NK-92 (cell line): ENCODE measurements around the gene METTL27.
"Not testable (repeated sequence)": the region's sequence is repeated elsewhere in the genome, so short reads cannot be mapped to it uniquely, and the experiment has no call there.

Experiments
- DNase-seq: peaks from one replicate; lab custom pipeline; 2025; ENCODE audit not compliant: unreplicated experiment; lab: John Stamatoyannopoulos, UW

METTL27 gene

DNA sequence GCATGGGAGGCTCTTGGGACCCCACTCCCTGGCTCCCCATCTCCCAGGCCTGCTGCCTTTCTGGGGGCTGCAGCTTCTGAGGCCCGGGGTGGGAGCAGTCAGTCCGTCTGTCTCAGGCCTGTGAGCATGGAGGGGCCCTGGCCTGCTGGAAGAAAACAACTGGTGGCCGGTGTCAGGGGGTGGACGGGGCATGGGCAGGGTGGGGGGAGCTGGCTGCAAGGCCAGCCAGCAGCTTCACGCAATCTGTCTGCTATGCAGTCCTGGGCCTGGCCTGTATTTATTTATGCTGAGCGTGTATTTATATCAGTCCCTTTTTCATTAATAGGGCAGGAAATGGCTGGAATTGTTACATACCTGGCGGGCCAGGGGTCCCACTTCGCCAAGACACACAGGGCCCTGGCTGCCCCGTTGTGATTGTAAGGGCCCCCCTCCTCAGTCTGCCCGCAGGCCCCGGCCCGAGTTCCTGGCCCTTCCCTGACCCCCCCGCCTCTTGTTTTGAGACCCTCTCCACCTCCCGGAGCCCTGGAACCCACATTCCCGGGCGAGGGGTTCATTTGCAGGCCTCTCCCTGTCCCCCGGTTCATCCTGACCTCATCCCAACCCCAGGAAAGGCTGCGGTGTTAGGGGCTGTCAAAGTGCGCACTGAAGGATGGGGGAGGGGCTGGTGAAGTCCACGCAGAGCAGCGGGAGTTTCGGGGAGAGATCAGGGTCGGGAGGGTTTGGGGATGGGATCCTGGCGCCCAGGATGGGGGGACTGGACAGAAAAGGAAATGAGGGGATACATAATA, 26.9 kb upstream of the METTL27 start:
- no peak for DNase-seq

DNA sequence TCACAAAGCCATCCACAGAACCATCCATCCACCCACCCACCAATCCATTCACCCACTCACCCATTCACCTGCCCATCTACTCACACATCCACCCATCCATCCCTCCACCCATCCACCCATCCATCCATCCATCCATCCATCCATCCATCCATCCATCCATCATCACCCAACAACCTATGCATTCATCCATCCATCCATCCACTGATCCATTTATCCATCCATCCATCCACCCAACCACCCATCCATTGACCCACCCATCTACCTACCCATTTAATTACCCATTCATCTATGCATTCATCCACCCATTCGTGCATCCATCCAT, 24.1 kb upstream of the METTL27 start:
- DNase-seq = no peak

DNA sequence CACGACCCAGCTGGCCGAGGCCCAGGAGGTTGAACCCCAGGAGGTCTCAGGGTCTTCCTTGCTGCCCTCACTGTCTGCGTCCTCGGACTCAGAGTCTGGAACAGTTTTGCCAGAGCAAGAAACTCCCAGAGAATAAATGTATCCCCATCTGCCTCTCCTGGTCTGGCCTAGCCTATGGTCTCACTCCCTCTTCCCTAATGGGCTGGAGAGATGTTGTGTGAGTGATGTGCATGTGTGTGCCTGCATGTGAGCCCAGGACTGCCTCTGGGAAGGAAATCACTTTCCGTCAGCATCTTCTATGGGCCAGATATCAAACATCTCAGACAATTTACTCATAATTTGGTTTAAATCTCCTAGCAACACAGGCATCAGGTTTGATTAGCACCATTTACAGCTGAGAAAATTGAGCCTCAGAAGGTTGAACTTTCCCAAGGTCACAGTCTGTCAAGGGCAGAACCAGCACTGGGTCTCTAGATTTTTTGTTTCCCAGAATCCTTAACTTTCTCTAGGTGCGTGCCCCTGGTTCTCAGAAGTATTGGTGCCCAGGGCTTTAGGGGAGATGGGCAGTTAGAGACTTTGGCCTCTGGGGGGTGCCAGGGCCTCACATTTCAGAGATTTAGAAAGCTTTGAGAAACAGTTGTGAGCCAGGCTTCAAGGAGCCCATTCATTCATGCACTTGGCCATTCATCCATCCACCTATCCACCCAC, 23.6 kb upstream of the METTL27 start:
- no peak for DNase-seq

DNA sequence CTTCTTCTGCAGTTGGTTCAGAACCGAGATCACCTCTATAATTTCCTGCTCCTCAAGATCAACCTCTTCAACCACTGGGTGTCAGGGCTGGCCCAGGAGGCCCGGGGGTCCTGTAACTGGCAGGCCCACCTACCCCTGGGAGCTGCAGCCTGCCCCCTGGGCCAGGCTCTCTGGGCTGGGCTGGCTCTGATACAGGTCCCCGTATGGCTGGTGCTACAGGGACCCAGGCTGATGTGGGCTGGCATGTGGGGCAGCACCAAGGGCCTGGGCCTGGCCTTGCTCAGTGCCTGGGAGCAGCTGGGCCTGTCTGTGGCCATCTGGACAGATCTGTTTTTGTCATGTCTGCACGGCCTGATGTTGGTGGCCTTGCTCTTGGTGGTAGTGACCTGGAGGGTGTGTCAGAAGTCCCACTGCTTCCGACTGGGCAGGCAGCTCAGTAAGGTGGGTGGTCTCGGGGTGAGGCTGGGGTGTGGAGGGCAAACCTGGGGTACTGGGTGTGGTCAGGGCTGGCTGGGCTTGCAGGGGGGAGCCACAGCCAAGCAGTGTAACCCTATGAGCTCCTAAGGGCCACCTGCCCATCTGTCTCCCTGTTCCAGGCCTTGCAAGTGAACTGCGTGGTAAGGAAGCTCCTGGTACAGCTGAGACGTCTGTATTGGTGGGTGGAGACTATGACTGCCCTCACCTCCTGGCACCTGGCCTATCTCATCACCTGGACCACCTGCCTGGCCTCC, 22.8 kb upstream of the METTL27 start:
- DNase-seq = no peak

GRCh38 chr7:73861305-73861704, 19.0 kb upstream of the METTL27 start:
- no peak for DNase-seq

DNA sequence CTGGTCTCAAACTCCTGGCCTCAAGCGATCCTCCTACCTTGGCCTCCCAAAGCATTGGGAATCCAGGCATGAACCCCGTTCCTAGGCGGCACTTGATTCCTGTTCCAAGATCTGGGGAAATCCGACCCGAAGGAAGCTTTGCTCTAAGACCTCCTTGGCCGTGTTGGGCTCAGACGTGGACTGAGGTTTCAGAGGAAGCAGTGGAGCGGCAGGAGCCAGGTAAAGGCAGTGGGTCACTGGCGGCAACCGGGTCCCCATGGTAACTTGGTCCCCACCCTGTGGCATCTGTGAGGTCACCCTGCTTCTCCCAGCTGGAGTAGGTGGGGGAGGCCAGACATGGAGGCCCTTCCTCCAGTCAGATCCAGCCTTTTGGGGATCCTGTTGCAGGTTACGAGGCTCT, 18.5 kb upstream of the METTL27 start, which contains the start of gene TMEM270:
TSS of gene TMEM270 (plus strand) at position 301 of the 400 bp plus-strand sequence. CDS start at position 337, 36 bp downstream.
- no peak for DNase-seq

- no peak for DNase-seq
Observed at GRCh38 chr7:73858807-73859206, 16.5 kb upstream of the METTL27 start.

DNA sequence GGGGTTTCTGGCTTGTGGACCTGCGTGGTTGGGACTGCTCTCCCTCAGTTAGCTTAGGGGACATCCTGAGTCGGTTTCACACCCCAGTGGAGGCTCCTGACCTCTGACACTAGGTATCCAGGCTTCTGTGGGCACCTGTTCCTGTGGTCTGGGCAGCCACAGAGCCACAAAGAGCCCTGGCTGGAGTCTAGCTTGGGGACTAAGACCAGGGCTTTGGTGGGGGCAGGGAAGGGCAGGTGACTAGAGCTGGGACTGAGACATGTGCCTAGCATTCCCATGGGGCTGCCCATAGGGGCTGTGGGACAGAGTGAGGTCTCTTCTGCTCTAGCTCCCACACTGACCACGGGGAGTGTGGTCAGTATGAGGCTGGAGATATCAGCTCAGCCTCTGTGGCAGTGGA, 14.6 kb upstream of the METTL27 start:
- DNase-seq = no peak

DNA sequence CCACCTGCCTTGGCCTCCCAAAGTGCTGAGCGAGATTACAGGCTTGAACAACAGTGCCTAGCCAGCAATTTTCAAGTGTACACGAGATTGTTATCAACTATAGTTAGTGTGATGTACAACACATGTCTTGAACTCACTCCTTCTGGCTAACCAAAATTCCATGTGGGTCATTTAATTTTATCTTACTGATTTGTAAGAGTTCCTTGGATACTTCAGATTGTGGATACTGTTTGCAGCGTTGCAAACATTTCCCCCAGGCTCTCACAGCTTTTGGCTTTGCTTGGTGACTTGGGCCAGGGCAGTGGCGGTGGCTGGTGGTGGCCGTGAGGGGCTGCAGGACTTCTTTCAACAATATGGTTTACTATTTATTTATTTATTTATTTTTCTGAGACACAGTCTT, 10.2 kb upstream of the METTL27 start:
- DNase-seq = no peak

DNA sequence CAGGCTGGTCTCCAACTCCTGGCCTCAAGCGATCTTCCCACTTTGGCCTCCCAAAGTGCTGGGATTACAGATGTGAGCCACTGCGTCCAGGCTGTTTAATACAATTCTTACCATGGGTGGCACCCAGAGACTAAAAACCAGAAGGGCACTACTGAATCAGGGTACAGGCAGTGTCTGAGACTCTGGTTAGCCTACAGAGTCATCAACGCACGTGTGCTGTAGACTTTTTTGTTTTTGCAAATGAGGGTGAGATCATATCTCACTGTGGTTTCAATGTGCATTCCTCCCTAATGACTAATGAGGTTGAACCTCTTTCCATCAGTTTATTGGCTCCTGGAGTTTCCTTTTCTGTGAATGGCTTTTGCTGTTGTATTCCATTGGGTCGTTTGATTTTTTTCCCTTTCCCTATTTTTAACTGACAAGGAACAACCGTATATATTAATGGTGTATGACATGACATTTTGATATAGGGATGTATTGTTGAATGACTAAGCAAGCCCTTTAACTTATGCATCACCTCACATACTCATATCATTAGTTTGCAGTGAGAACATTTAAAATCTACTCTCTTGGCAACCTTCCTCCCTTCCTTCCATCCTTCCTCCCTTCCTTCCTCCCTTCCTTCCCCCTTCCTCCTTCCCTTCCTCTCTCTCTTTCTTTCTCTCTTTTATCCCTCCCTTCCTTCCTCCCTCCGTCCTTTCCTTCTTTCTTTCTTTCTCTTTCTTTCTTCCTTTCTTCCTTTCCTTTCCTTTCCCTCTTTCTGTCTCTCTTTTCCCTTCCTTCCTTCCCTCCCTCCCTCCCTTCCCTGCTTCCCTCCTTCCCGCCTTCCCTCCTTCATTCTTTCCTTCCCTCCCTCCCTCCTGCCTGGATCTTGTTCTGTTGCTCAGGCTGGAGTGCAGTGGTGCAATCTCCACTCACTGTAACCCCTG, 9.4 kb upstream of the METTL27 start:
- no peak for DNase-seq

- no peak for DNase-seq
Observed at GRCh38 chr7:73850781-73851207, 8.5 kb upstream of the METTL27 start.

DNA sequence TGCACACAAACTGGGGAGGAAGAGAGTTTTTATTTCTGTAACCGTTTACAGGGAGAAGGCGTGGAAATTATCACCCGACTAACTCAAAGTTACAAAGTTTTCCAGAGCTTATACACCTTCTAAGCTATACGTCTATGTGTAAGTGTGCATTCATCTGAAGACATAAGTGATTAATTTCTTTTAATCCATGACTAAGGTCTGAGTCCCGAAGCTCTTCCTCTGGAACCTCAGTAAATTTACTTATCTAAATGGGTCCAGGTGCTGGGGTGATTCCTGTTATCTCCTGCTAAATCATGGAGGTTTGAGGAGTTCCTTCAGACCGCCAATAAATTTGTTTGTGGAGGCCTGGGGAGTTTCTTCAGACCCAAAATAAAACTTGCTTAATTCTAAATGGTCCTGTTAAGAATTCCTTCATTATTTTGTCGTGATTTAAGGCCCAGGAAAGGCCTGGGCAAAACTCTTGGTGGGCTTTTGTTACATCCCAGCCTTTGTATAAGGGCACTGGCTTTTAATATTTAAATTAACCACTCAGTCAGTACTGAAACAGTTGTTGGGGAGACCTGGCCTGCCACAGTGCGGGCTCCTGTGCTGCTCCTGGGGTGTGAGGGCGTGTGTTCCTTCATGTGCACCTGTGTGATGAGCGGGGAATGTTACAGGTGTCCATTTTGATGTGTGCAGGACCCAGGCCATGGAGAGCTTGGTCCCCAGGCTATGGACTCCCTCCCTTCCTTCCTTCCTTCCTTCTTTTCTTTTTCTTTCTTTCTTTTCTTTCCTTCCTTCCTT, 5.8 kb upstream of the METTL27 start:
- no peak for DNase-seq

- DNase-seq = not testable (repeated sequence)
Observed at GRCh38 chr7:73845701-73846195, 3.4 kb upstream of the METTL27 start.

DNA sequence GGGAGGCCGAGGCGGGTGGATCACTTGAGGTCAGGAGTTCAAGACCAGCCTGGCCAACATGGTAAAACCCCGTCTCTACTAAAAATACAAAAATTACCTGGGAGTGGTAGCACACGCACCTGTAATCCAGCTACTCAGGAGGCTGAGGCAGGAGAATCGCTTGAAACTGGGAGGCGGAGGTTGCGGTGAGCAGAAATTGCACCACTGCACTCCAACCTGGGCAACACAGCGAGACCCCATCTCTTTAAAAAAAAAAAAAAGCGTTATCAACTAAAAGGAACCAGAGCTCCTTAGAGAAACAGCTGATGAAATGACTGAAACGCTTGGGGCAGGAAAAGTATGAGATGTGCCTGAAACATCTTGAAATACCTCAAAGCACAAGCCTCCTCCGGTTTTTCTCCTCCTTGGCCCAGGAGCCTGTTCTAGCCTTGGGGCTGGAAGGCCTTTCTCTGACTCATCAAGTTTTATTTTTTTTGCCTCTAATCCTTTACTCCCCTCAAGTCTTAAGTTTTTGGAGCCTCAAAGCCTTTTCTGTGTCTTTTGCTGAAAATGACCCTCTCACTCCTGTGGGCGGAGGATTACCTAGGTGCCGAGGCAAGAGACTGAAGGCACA, 2.6 kb upstream of the METTL27 start:
- no peak for DNase-seq

DNA sequence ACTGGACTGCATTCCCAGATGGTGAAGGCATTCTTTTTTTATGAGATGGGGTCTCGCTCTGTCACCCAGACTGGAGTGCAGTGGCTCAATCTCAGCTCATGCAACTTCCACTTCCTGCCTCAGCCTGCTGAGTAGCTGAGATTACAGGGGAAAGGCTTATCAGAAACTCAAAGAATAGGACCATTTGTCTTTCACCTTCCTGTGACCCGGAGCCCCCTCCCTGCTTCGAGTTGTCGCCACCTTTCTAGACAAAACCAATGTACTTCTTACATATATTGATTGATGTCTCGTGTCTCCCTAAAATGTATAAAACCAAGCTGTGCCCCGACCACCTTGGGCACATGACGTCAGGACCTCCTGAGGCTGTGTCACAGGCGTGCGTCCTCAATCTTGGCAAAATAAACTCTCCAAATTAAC, 1.8 kb upstream of the METTL27 start:
- DNase-seq = no peak

DNA sequence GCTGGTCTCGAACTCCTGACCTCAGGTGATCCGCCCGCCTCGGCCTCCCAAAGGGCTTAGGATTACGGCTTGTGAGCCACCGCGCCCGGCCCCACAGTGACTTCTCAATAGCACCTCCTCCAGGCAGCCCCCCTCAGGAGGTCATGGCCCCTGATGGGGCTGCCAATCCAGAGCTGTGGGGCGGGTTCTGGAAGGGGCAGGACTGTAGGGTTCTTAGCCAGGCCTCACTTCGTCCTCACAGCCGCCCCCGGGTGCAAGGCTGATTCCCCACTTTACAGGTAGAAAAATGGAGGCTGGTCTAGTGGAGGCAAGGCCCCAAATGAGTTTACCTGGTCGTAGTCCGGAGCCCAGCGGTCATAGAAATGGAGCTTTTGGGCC, 638 bp downstream of the METTL27 start:
- DNase-seq = no peak

- no peak for DNase-seq
Observed at GRCh38 chr7:73840715-73841379, 1.5 kb downstream of the METTL27 start.

- DNase-seq = no peak
Observed at GRCh38 chr7:73839743-73840714, 2.3 kb downstream of the METTL27 start.
